ENCODE data around the gene HNRNPD. TPM values are rescaled to one million over a fixed set of nuclear protein-coding genes. Genes with fewer than 3 reads are reported as not detected.

Gene HNRNPD
- total and polyA plus RNA-seq, 2 experiments from 2014 or later: 245 to 768 TPM

GRCh38 chr4:82398263-82398662, 24.5 kb upstream of the HNRNPD start:
- Histone ChIP-seq H3K27ac (ENCODE audit: low read depth) (no peak overlapping the region), H3K27me3 (ENCODE audit: insufficient read depth) (no peaks in the 10 kb centered on the region), H3K36me3 (ENCODE audit: insufficient read depth) (no peaks in the 10 kb centered on the region), H3K4me2 (no peak overlapping the region), H2AFZ (no peak overlapping the region), H3K79me2 (replicated peaks; ENCODE audit: insufficient read depth) (no peaks in the 10 kb centered on the region), H4K20me1 (replicated peaks; ENCODE audit: insufficient read depth) (no peaks in the 10 kb centered on the region), H3K9me2 (ENCODE audit: insufficient read depth) (no peaks in the 10 kb centered on the region; the same call in 1 of the 2 replicates), H3K4me3 (no peak overlapping the region), H3F3A (replicated peaks; ENCODE audit: low read depth) (no peaks in the 10 kb centered on the region), H3K4me1 (ENCODE audit: insufficient read depth) (no peaks in the 10 kb centered on the region)
- ATAC-seq: no peak
- Mint-ChIP-seq H3K4me1 (peaks cover 3% of the 10 kb centered on the region; the same call in 2 of the 3 replicates), H3K27me3 (ENCODE audit: insufficient read depth, low read depth, poor library complexity) (peaks cover 2% of the 10 kb centered on the region), H3K36me3 (ENCODE audit: low read depth) (no peaks in the 10 kb centered on the region), H3K4me3 (no peak overlapping the region), H3K9me3 (no peaks in the 10 kb centered on the region), H3K27ac (no peak overlapping the region)
- no peak for TF ChIP-seq NANOG (IDR thresholded peaks at IDR 0.05; ENCODE audit: borderline replicate concordance)
- TF ChIP-seq EZH2 (IDR thresholded peaks at IDR 0.05; ENCODE audit: low read depth, unreplicated experiment): no peak
- no peak for TF ChIP-seq CREB1 (CRISPR knock-in tag; IDR thresholded peaks at IDR 0.05; ENCODE audit: low read depth)
- TF ChIP-seq ZNF114 (CRISPR knock-in tag; IDR thresholded peaks at IDR 0.05): no peak
- no peak for TF ChIP-seq CTCF (conservative IDR thresholded peaks at IDR 0.05; ENCODE audit: low read depth in 2 of 2)
- TF ChIP-seq ETS1 (IDR thresholded peaks at IDR 0.05): no peak
- no peak for TF ChIP-seq EZH2phosphoT487 (IDR thresholded peaks at IDR 0.05; ENCODE audit: unreplicated experiment)
- TF ChIP-seq ZNF462 (CRISPR knock-in tag; IDR thresholded peaks at IDR 0.05): no peak
- TF ChIP-seq JUNB (IDR thresholded peaks at IDR 0.05; ENCODE audit: unreplicated experiment): no peak
- no peak for DNase-seq (ENCODE audit: low spot score)

Measured in GM23338 (cell line).